ENCODE data around the gene TTC13.

DNA sequence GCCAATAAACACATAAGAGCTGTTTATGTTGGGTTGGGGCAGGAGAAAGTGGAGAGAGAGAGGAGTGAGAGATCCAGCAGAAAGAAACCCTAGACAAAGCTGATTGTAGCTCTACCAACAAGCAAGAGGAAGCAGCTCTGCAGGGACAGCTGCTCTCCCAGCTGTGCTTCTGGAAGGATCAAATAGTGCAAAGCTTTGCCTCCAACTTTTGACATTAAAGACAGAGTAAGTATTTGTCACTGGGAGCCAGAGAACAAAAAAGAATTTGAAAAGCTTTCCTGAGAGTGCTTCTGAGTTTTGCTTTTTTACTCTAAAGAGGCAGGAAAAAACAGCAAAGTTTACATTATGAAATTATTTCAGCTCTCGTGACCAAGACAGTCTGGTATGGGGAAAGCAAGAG lies 81.9 kb downstream of the TTC13 start:
- TF ChIP-seq, protein P1, sequence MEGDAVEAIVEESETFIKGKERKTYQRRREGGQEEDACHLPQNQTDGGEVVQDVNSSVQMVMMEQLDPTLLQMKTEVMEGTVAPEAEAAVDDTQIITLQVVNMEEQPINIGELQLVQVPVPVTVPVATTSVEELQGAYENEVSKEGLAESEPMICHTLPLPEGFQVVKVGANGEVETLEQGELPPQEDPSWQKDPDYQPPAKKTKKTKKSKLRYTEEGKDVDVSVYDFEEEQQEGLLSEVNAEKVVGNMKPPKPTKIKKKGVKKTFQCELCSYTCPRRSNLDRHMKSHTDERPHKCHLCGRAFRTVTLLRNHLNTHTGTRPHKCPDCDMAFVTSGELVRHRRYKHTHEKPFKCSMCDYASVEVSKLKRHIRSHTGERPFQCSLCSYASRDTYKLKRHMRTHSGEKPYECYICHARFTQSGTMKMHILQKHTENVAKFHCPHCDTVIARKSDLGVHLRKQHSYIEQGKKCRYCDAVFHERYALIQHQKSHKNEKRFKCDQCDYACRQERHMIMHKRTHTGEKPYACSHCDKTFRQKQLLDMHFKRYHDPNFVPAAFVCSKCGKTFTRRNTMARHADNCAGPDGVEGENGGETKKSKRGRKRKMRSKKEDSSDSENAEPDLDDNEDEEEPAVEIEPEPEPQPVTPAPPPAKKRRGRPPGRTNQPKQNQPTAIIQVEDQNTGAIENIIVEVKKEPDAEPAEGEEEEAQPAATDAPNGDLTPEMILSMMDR (IDR thresholded peaks at IDR 0.05 in 4 of 5, conservative IDR thresholded peaks at IDR 0.05 in 1 of 5), result no peak
- TF ChIP-seq POLR2A (IDR thresholded peaks at IDR 0.05), result no peak
